Measurements from ENCODE around the gene TPK1. TPM values are rescaled to one million over a fixed set of nuclear protein-coding genes. Genes with fewer than 3 reads are reported as not detected.

Gene TPK1
- total RNA-seq, 1 donor from 2014 or later, result 2.2 TPM

GRCh38 chr7:144835155-144835611 lies 670 bp downstream of the TPK1 start:
- Mint-ChIP-seq H3K4me1 (ENCODE audit: low read depth) (peaks cover 4% of the 10 kb centered on the region), H3K27me3 (peaks cover 3% of the 10 kb centered on the region), H3K9me3 (ENCODE audit: low read depth) (peaks cover 8% of the 10 kb centered on the region), H3K36me3 (ENCODE audit: insufficient read depth) (no peaks in the 10 kb centered on the region), H3K4me3 (ENCODE audit: low read depth) (peak overlapping the region; percentile 93), H3K27ac (peak overlapping the region; percentile 96)
- TF ChIP-seq, protein P1, sequence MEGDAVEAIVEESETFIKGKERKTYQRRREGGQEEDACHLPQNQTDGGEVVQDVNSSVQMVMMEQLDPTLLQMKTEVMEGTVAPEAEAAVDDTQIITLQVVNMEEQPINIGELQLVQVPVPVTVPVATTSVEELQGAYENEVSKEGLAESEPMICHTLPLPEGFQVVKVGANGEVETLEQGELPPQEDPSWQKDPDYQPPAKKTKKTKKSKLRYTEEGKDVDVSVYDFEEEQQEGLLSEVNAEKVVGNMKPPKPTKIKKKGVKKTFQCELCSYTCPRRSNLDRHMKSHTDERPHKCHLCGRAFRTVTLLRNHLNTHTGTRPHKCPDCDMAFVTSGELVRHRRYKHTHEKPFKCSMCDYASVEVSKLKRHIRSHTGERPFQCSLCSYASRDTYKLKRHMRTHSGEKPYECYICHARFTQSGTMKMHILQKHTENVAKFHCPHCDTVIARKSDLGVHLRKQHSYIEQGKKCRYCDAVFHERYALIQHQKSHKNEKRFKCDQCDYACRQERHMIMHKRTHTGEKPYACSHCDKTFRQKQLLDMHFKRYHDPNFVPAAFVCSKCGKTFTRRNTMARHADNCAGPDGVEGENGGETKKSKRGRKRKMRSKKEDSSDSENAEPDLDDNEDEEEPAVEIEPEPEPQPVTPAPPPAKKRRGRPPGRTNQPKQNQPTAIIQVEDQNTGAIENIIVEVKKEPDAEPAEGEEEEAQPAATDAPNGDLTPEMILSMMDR (IDR thresholded peaks at IDR 0.05; ENCODE audit: unreplicated experiment), result no peak
- DNase-seq (ENCODE audit: low spot score, unreplicated experiment), result no peak

GRCh38 chr7:144834641-144835144 lies 1.2 kb downstream of the TPK1 start:
- Mint-ChIP-seq H3K4me3 (ENCODE audit: low read depth) (peak overlapping the region; percentile 93), H3K27me3 (peaks cover 3% of the 10 kb centered on the region), H3K36me3 (ENCODE audit: insufficient read depth) (no peaks in the 10 kb centered on the region), H3K9me3 (ENCODE audit: low read depth) (peaks cover 7% of the 10 kb centered on the region), H3K27ac (peak overlapping the region; percentile 96), H3K4me1 (ENCODE audit: low read depth) (peaks cover 4% of the 10 kb centered on the region)
- DNase-seq (ENCODE audit: low spot score, unreplicated experiment), result no peak
- TF ChIP-seq, protein P1 (IDR thresholded peaks at IDR 0.05; ENCODE audit: unreplicated experiment), result no peak

DNA sequence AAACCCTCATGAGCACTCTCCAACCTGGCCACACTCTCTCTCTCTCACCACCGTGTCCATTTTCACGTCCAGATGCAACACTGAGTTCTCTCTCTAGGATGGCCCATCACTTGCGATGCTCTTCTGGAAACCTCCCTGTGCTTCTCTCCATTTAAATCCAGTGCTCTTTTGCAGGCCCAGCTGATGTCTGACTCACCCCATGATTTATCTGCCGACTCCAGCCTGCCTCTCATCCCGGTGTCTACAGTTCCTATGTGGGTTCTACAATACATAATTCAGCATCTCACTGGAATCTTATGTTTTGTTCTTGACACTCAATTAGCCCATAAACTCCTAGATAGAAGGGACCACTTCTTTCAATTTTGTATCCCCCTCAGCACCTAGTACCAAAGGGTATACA lies 5.0 kb downstream of the TPK1 start:
- H3K27me3 Mint-ChIP-seq, result peaks cover 3% of the 10 kb centered on the region

DNA sequence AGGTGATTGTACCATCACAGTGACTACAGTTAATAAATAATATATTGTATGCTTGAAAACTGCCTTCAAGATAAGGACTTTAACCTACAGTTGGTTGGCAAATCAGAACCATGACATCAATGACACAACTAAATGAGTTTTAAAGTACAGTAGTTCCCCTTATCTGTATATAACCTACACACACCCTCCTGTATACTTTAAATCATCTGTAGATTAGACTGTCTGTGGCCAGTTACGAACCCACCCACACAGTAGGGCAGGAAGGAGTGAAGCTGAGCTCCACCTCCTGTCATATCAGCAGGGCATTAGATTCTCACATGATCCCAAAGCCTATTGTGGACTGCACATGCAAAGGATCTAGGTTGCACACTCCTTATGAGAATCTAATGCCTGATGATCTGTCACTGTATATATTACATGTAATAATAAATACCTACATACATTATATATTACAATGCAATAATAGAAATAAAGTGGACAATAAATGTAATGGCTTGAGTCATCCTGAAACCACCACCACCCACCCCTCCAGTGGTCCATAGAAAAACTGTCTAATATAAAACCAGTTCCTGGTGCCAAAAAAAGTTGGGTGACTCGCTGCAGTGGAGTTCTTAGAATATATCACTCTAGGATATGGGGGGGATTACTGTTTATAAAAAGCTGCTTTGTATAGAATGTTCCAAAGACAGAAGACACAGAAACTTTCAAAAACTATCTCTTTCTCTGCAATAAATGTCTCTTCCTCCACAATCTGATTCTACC lies 5.6 kb downstream of the TPK1 start:
- H3K4me1 Mint-ChIP-seq (ENCODE audit: low read depth), result peaks cover 4% of the 10 kb centered on the region
- no peak overlapping the region for H3K4me3 Mint-ChIP-seq (ENCODE audit: low read depth)
- peaks cover 3% of the 10 kb centered on the region for H3K27me3 Mint-ChIP-seq
- H3K27ac Mint-ChIP-seq, result no peak overlapping the region
- TF ChIP-seq, protein P1 (IDR thresholded peaks at IDR 0.05; ENCODE audit: unreplicated experiment), result no peak
- peaks cover 4% of the 10 kb centered on the region for H3K9me3 Mint-ChIP-seq (ENCODE audit: low read depth)
- H3K36me3 Mint-ChIP-seq (ENCODE audit: insufficient read depth), result no peaks in the 10 kb centered on the region
- DNase-seq (ENCODE audit: low spot score, unreplicated experiment), result no peak

More for the DNA sequence above, 5.0 kb downstream of the TPK1 start:
- H3K27ac Mint-ChIP-seq, result no peak overlapping the region
- DNase-seq (ENCODE audit: low spot score, unreplicated experiment), result no peak
- H3K4me3 Mint-ChIP-seq (ENCODE audit: low read depth), result no peak overlapping the region
- H3K4me1 Mint-ChIP-seq (ENCODE audit: low read depth), result peaks cover 4% of the 10 kb centered on the region
- peaks cover 4% of the 10 kb centered on the region for H3K9me3 Mint-ChIP-seq (ENCODE audit: low read depth)
- H3K36me3 Mint-ChIP-seq (ENCODE audit: insufficient read depth), result no peaks in the 10 kb centered on the region
- TF ChIP-seq, protein P1 (IDR thresholded peaks at IDR 0.05; ENCODE audit: unreplicated experiment), result no peak

GRCh38 chr7:144827621-144828020 lies 8.2 kb downstream of the TPK1 start:
- H3K4me1 Mint-ChIP-seq (ENCODE audit: low read depth), result no peaks in the 10 kb centered on the region
- H3K27ac Mint-ChIP-seq, result no peak overlapping the region
- H3K9me3 Mint-ChIP-seq (ENCODE audit: low read depth), result peaks cover 4% of the 10 kb centered on the region
- no peaks in the 10 kb centered on the region for H3K27me3 Mint-ChIP-seq
- TF ChIP-seq, protein P1 (IDR thresholded peaks at IDR 0.05; ENCODE audit: unreplicated experiment), result no peak
- DNase-seq (ENCODE audit: low spot score, unreplicated experiment), result no peak
- H3K36me3 Mint-ChIP-seq (ENCODE audit: insufficient read depth), result no peaks in the 10 kb centered on the region
- H3K4me3 Mint-ChIP-seq (ENCODE audit: low read depth), result no peak overlapping the region
